GM19035 (cell line): Measurements from ENCODE around the gene RAPGEF5.

Experiments
- ATAC-seq: cut with Tn5 transposase; IDR thresholded peaks from one replicate; pipeline ENCODE4 v1.9.1; 2021; ENCODE audit not compliant: unreplicated experiment

RAPGEF5 gene

GRCh38 chr7:22167482-22167881 lies 189.5 kb downstream of the RAPGEF5 start:
- no peak for ATAC-seq

DNA sequence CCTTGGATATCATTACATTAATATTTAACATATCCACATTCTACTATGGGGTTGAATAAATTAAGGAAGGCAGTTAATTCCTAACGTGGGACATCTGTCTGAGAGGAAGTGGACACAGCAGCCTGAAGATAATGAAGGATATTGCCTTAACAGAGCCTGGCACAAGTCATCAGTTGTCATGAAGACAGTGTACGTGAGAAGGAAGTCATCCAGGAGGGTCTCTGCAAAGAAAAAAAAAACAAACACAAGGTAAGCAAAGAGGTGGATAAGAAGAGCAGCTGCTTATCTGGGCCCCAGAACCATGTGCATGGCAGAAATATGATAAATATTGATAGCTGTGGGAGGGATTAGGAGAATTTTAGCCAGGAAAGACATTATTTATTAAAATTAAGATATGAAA lies 190.0 kb downstream of the RAPGEF5 start:
- ATAC-seq = no peak

DNA sequence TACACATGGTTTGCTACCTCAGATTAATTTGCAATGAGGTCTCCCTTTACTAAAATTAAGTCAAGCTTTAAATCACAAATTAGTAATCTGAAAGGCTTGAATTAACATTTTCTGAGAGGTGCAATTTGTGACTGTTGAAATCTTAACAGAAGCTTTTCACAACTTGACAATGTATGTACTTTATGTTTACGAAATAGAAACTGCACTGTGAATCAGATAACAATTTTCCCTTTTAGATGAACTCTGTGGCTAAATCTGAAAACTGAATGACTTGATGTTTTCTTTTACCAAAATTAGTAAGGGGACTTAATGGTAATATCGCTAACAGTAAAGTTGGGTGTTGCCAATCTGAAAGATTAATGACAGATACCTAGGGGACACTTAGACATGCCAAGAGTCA lies 197.6 kb downstream of the RAPGEF5 start:
- no peak for ATAC-seq

GRCh38 chr7:22157552-22157951 lies 199.4 kb downstream of the RAPGEF5 start:
- no peak for ATAC-seq

DNA sequence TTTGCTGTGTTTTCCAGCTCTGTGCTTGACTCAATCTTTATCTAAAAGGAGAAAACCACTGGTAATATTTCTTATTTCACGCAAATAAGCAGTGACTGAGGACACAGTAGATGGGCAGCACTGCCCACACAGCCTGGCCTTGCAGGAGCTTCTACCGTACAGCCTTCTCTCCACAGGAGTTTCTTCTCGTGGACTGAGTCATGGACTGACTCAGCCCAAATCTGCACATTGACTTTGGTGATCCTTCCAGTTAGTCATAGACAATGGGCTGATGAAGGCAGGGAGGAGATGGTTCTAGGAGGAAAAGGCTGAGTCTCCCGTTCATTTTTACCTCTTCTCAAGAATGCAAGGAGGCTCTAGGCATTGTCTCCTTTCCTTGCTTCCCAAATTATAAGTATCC lies 200.7 kb downstream of the RAPGEF5 start:
- ATAC-seq = no peak

DNA sequence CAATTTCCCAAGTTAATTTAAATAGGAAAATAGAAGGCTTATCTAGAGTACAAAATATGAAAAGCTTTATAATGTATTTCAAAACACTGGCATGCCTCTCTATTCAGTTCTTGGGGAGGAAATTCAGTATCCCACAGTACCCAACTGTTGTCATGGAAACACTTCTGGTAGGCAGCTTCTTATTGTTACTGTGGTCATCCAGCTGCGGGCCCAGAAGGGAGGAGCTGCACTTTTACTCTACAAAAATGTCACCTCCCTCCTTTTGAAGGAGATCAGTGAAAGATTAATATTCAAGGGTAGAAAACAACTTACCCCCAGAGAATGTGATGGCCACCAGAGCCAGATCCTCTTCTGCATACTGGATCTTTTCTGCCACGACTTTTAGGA lies 202.8 kb downstream of the RAPGEF5 start:
- ATAC-seq = no peak

- no peak for ATAC-seq
Observed at GRCh38 chr7:22153432-22154142, 203.4 kb downstream of the RAPGEF5 start.

DNA sequence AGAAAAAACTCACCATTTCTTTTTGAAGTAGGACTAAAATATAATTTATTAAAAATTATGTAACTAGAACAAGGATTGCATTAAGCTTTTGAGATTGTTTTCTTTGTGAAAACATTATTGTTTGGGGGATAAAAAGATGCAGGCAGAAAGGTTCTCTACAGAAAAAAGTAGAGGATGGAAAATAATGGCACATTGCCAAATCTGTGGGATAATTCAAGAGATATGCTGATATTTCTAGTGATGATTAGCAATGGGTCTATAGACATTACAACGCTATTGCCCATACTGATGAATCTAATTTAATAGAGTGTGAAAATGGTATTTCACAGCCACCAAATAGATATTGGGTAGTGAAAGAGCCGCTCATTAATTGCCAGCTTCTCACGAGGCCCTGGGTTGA lies 204.3 kb downstream of the RAPGEF5 start:
- no peak for ATAC-seq

GRCh38 chr7:22151901-22152300 lies 205.1 kb downstream of the RAPGEF5 start:
- ATAC-seq = no peak

DNA sequence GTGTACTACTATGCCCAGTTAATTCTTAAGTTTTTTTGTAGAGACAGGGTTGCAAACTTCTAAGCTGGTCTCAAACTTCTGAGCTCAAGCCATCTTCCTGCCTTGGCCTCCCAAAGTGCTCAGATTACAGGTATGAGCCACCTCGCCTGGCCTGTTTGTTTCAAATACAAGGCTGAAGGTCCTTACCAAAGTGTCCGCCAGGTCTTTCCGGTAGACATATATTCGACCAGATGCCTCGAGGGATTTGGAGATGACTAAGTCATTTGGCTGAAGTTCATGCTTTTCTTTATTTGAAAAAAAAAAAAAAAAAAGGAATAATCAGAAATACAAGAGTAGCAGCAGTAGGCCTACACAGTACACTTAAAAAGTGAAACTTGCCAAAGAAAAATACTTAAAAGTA lies 206.7 kb downstream of the RAPGEF5 start:
- no peak for ATAC-seq

GRCh38 chr7:22147868-22148267 lies 209.1 kb downstream of the RAPGEF5 start:
- ATAC-seq = no peak

GRCh38 chr7:22146961-22147512 lies 209.9 kb downstream of the RAPGEF5 start:
- peak; percentile 61 for ATAC-seq

GRCh38 chr7:22144950-22145349 lies 212.0 kb downstream of the RAPGEF5 start:
- ATAC-seq = no peak

DNA sequence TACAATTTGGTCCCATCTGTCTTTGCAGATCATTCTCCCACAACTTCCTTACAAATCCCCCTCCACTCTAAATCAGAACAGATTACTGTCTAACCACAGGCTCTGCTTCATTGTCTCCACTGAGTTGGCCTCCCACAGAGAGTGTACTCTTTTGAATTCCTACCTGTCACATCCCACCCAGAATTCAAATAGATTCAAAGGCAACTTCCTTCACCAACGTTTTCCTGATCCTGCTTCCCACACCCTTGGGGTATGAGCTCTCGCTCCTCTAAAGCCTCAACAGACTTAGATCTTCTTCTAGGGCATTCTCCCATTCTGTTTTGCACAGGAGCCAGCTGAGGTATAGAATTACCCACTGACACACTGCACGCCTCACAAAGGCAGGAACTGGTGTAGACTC lies 213.5 kb downstream of the RAPGEF5 start:
- no peak for ATAC-seq

- ATAC-seq = no peak
Observed at GRCh38 chr7:22142572-22142971, 214.4 kb downstream of the RAPGEF5 start.

GRCh38 chr7:22141355-22141754 lies 215.6 kb downstream of the RAPGEF5 start:
- ATAC-seq = no peak

DNA sequence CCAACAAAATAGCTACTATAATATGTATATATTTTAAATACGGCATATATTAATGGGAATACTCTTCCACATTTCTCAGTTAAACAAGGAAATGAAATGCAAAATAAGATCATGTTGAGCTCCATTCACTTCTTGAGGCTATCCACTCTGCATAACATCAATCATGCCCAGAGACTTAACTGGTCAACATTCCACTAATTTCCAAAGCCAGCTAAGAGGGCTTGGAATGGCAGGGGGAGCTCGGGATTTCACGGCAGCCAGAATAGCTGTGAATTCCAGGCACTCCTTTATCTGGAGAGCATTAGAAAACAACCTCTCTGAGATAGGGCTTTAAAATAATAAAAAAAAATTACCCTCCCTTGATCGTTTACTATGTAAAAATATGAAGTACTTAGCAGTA lies 216.4 kb downstream of the RAPGEF5 start:
- no peak for ATAC-seq

GRCh38 chr7:22138886-22139285 lies 218.1 kb downstream of the RAPGEF5 start:
- no peak for ATAC-seq

- no peak for ATAC-seq
Observed at GRCh38 chr7:22138106-22138505, 218.8 kb downstream of the RAPGEF5 start.

- no peak for ATAC-seq
Observed at GRCh38 chr7:22137466-22137865, 219.5 kb downstream of the RAPGEF5 start.

- ATAC-seq = no peak
Observed at GRCh38 chr7:22137026-22137425, 219.9 kb downstream of the RAPGEF5 start.

- ATAC-seq = no peak
Observed at GRCh38 chr7:22129819-22130580, 227.0 kb downstream of the RAPGEF5 start.
